Fibroblast of gingiva (primary cell): ENCODE measurements around the gene KIFAP3.

Experiments used
- DNase-seq: peaks from one replicate; pipeline ENCODE4 v3.0.0-alpha.2; 2011; ENCODE audit warnings: low read depth

Gene KIFAP3

DNA sequence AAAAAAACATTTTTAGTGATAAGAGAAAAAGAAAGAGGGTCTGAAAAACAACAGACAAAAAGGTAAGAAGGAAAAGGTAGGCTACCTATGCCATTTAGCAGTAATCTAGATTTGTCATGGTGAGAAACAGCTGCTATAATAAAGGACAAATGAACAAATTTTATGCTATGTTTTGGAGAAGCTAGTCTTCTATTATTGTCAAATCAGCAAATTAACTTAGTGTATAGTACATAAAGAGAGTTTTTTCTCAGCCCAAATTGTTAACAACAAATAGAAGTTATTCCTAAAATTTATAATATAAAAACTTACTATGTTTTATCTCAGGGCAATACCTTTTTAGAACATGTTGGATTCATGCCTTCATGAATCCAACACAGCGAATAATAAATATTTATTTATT lies 88.7 kb downstream of the KIFAP3 start:
- DNase-seq: no peak

DNA sequence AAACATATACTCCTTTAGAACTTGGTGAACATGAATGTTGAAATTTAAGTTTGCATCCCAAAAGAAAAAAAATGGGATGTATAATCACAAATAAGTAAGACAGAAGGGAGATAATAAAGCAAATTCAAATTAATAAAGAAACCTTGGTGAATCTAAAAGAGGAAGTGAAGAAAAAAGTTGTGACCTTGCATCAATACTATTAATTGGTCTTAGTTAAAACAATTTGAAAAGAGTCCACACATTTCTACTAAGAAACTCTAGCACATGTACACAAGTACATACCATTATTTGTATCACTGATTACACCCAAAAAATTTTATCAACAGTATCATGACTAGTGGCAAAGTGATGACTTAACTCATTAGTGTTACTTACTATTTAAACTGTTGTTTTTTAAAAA lies 100.4 kb downstream of the KIFAP3 start:
- DNase-seq: no peak

GRCh38 chr1:169970114-169970513 lies 104.4 kb downstream of the KIFAP3 start:
- no peak for DNase-seq

- no peak for DNase-seq
Observed at GRCh38 chr1:169968174-169968573, 106.3 kb downstream of the KIFAP3 start.

DNA sequence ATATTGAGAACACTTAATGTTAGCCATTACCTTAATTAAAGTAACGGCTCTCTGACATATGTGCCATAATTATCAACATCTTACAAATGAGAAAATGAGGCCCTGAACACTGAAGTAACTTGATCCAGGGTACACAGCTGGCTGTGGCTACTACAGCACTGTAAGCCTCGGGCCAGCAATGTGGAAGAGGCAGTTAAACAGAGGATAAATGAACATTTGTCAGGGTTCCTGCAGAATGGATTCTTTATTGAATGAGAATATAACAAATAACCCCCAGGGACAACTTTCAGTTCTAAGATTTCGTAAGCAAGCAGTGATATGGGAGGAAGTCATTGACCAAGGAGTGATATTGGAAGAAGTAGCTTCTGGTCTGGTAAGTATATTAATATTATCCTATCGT lies 110.3 kb downstream of the KIFAP3 start:
- no peak for DNase-seq

DNA sequence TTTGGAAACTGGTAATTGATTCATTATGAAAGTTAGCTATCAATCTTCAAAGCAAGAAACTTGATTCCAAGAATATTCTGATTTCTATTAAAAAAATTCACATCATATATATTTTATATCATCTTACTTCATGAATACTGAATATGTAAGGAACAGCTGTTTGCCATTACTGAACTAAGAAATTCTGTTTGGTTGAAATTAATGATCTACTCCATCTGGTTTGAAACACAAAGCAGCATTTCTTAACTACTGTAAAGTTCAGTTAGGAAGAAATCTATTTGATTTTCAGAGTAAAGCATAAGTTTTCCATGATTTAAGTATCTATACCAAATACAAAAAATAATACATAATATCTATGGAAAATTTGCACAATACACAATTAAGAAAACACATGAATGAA lies 114.8 kb downstream of the KIFAP3 start:
- peak; percentile 24 for DNase-seq

- DNase-seq: no peak
Observed at GRCh38 chr1:169958987-169959386, 115.5 kb downstream of the KIFAP3 start.

DNA sequence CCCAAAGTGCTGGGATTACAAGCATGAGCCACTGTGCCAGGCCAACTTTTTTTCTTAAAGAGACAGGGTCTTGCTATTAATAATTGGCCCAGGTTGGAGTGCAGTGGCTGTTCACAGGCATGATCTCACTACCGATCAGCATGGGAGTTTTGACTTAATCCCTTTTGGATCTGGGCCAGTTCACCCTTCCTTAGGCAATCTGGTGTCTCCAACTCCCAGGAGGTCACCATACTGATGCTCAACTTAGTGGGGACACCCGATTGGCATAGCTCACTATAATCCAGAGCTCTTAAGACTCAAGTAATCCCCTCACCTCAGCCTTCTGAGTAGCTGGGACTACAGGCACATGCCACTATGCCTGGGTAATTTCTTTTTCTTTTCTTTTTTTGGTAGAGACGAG lies 116.6 kb downstream of the KIFAP3 start:
- DNase-seq: no peak

- no peak for DNase-seq
Observed at GRCh38 chr1:169951108-169951507, 123.4 kb downstream of the KIFAP3 start.

GRCh38 chr1:169949139-169949538 lies 125.4 kb downstream of the KIFAP3 start:
- no peak for DNase-seq

GRCh38 chr1:169946206-169946605 lies 128.3 kb downstream of the KIFAP3 start:
- DNase-seq: no peak

GRCh38 chr1:169945181-169945580 lies 129.3 kb downstream of the KIFAP3 start:
- no peak for DNase-seq

GRCh38 chr1:169944621-169945020 lies 129.9 kb downstream of the KIFAP3 start:
- no peak for DNase-seq

DNA sequence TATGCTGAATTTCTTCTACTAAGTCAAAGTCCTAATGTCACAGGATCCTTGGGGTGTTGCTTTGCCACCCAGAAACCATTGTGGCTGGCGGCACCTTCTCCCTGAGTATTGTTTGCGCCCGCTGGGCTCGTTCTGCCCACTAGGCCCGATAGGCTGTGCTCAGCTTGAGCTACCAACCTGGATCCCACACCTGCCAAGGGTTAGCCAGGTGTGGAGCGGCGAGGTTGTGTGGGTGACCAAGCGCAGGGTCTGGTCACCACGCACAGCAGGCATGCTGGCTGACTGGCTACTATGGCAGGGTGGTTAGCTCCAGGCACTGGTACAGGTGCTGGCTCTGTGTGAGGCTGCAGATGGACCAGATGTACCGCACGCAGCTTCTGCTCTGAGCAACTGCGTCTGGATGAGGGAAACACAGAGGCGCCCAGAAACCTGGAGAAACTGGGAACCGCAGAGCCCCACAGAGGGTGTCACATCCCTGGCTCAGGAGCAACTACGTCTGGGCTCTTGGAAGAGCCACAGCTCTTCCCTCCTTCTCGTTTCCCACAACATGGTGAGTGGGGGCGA lies 130.4 kb downstream of the KIFAP3 start:
- DNase-seq: no peak

DNA sequence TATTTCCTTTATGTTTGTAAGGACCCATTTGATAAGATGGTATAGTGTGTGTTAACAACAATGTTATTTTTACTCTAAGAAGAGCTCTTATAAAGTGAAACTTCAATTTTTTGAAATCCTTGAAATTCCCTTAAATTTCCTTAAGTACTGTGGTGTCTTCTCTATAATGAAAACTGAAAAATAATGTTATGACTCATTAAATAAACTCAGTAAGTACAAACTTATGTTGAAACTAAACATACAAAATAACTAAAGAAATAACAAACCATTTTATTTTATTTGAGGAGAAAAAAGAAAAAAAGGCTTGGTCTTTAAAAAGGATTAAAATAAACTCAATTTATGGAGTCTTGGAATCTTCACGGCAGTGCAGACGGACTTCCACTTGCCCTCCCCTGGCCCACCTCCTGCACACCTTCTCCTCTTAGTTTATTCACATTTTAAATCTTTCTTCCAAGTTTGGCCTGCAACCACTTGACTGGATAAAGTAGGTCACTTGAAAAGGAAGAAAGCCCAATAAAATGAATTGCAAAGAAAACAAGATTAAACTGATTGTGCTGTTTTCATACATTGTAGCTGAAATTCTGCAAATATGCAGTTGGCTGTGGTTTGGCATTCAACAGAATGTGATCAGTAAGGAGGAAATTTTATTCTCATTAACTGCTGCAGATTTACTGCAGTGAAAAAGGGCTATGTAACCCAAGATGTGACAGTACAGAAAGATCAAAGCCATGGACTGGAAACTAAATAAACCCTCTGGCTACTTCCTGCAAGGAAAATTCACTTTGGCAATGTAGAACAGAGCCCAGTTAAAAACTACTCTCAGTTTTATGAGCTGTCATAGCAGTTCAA lies 132.3 kb downstream of the KIFAP3 start:
- peak; percentile 55 for DNase-seq

GRCh38 chr1:169933984-169934725 lies 140.3 kb downstream of the KIFAP3 start:
- DNase-seq: peak; percentile 18

GRCh38 chr1:169931795-169932231 lies 142.7 kb downstream of the KIFAP3 start:
- peak; percentile 80 for DNase-seq

GRCh38 chr1:169929210-169929526 lies 145.3 kb downstream of the KIFAP3 start:
- DNase-seq: no peak

GRCh38 chr1:169928438-169929209 lies 145.9 kb downstream of the KIFAP3 start:
- DNase-seq: peak; percentile 63

DNA sequence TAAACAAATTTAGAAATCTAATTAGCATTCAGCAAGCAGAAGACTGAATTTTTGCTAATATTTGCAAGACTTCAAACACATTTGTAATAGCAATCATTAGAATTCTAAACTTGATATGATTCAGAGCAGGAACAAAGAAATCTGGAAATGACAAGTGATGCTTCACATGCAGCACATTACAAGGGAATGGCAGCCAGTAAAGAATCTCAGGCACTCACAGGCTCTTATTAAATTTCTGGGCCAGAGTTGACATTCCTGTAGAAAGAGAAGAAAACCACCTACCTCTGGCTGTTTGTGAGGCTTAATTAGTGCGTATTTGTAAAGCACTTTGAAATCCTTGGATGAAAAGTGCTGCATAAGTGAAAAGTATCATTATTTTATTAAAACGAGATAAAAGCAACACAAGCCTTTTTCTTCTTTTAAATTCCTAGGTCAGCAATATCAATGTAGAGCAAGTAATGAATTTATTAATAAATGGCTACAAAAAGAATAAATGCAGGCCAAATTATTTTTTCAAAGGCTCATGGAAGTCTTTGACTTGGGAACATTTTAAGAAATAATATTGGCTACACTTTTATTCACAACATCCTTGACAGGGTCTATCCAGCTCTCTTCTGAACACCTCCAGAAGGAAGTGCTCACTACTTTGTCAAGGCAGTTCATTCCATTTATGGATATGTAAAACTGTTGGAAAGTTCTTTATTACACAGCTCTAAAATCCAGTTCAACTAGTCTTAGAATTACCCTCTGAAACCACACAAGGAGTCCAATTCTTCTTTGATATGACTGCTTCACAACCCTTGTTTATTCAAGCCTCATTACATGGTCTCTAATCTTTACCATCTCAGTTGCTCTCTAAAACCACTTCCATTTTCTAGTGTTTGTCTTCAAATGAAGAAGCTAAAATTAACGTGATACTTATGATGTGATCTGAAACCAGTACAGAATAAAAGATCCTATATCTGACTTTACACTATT lies 148.7 kb downstream of the KIFAP3 start:
- DNase-seq: no peak

GRCh38 chr1:169924829-169925228 lies 149.7 kb downstream of the KIFAP3 start:
- no peak for DNase-seq
